Measurements from ENCODE around the gene ATG3. TPM values are rescaled to one million over a fixed set of nuclear protein-coding genes. Genes with fewer than 3 reads are reported as not detected.

ATG3 gene
- polyA plus RNA-seq (ENCODE audit: insufficient read length in 4 of 4) = 10 to 100 TPM; 44.7 to 59.0 (median 47.6) TPM

DNA sequence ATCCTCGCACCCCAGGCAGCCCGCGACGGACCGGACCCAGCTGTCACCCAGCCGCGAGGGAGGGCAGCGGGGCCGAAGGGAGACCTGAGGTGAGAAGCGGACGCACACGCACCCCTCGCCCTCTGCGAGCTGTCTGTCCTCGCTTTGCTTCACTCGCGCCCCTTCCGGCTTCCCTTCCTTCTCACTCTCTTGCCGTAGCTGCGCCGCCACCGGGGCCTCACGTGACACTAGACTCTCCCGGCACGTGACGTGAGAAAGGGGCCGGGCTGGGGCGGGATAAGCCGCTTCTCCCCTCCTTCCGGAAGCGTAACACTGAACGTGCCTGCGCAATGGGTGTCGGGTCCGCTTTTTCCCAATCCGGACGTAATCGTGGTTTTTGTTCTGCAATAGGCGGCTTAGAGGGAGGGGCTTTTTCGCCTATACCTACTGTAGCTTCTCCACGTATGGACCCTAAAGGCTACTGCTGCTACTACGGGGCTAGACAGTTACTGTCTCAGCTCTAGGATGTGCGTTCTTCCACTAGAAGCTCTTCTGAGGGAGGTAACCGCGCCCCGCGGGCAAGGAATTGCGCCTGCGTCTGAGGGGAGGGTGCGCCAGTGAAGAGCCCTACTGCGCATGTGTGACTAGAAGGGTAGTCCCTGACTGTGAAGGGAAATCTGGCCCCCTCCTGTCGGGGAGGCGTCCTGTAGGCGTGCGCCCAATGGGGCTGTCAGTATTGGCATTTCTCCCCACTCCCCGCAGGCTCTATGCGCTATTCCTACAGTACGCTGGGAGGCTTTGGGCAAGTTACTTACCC is at the start of gene ATG3, which contains the start of gene SLC35A5:
TSS of gene ATG3 (minus strand) at position 229 of the 796 bp plus-strand sequence. CDS start 434 bp downstream, outside the sequence.
TSS of gene SLC35A5 (plus strand) at position 312 of the 796 bp plus-strand sequence. CDS start 1,359 bp downstream, outside the sequence.
- peak; percentile 96 to 100 (median 98) for DNase-seq (ENCODE audit: low read depth in 4 of 4, low spot score in 2 of 4)

DNA sequence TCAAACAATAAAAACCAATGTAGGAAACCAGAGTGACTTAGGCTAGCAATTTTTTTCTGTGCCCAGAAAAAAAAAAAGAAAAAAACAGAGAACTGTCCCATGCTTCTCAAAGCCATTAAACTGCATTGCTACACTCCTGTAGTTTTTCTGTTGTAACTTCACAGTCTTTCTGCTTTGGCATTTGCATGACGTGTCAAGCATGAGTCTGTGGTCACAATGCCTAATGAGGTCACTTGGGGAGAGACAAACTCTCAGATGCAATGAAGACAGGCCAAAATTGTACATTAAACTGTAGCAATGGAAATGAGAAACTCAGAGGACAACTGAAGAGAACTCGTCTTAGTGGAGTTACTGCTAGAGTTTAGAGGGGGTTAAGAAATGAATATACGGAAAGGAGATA is 48.4 kb upstream of the ATG3 start:
- no peak for DNase-seq (ENCODE audit: low read depth in 4 of 4, low spot score in 2 of 4)

DNA sequence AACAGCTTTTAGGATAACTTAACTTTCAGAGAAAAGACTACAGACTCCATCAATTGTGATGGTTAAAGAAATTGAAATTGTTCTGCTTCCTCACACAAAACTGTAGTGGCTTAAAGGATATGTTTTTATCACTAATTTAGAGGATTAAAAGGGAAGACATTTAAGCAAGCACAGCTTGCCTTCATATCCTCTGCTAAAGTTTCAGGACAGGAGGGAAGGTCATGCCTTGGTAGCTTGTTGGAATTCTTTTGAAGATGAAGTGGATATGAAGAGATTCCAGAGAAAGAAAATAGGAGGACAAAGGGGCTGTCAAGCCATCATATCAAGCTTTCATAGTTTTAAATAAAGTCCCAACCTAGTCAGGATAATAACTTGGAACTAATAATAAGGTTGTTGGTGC is 46.1 kb upstream of the ATG3 start:
- peak in 1 of 4 donors; percentile 19 for DNase-seq (ENCODE audit: low read depth in 4 of 4, low spot score in 2 of 4)

GRCh38 chr3:112606098-112606497 is 44.3 kb upstream of the ATG3 start:
- DNase-seq (ENCODE audit: low read depth in 4 of 4, low spot score in 2 of 4) = no peak

- DNase-seq (ENCODE audit: low read depth in 4 of 4, low spot score in 2 of 4) = no peak
Observed at GRCh38 chr3:112605285-112605684, 43.5 kb upstream of the ATG3 start.

GRCh38 chr3:112604536-112604935 is 42.8 kb upstream of the ATG3 start:
- no peak for DNase-seq (ENCODE audit: low read depth in 4 of 4, low spot score in 2 of 4)

DNA sequence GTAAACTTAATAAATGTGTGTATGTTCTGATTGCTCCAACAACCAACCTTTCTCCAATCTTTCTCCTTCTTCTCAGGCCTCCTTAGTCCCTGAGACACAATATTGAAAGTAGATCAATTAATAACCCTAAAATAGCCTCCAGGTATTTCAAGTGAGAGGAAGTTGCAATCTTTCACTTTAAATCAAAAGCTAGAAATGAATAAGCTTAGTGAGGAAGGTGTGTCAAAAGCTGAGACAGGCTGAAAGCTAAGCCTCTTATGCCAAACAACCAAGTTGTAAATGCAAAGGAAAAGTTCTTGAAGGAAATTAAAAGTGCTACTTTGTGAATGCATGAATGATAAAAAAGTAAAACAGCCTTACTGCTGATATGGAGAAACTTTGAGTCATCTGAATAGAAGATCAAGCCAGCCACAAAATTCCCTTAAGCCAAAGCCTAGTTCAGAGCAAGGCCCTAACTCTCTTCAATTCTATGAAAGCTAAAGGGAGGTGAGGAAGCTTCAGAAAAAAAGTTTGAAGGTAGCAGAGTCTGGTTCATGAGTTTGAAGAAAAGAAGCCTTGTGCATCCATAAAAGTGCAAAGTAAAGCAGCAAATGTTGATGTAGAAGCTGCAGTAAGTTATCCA is 40.6 kb upstream of the ATG3 start:
- no peak for DNase-seq (ENCODE audit: low read depth in 4 of 4, low spot score in 2 of 4)

DNA sequence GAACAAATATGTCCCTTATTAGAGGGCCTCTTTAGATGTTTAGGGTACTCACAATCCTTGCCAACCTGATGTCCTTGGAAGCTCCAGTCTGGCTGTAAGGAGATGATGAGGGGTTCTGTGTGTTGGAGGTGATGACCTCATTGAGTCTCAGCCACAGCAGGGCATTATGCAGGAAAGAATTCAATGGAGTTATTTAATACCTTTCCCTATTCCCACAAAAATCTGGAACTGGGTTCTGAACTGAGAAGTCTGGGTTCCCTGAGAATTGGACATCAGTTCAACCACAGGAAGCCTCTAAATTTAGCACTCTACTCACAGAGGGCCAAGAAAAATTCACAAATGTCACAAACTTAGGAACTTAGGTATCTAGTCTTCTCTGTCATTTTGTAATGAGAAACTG is 37.0 kb upstream of the ATG3 start:
- DNase-seq (ENCODE audit: low read depth in 4 of 4, low spot score in 2 of 4) = no peak

GRCh38 chr3:112597945-112598344 is 36.2 kb upstream of the ATG3 start:
- DNase-seq (ENCODE audit: low read depth in 4 of 4, low spot score in 2 of 4) = no peak

DNA sequence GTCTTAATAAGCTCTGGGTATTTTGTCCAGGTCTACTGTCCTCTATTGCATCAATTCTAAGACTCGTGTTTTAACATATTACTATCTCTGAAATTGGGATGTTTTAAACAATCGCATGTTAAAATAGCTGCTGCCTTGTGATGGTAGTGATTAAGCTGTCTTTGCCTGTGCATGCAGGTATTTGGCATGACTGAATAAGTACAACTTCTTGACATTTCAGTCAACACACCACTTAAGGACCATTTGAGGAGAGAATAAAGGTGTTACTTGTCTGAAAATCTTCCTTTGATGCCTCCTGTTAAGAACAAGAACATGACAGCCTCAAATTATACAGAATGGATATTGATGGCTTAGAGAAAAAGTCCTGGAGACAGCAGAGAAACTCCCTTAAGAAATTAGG is 33.1 kb upstream of the ATG3 start:
- DNase-seq (ENCODE audit: low read depth in 4 of 4, low spot score in 2 of 4) = no peak

GRCh38 chr3:112593258-112593657 is 31.5 kb upstream of the ATG3 start:
- no peak for DNase-seq (ENCODE audit: low read depth in 4 of 4, low spot score in 2 of 4)

DNA sequence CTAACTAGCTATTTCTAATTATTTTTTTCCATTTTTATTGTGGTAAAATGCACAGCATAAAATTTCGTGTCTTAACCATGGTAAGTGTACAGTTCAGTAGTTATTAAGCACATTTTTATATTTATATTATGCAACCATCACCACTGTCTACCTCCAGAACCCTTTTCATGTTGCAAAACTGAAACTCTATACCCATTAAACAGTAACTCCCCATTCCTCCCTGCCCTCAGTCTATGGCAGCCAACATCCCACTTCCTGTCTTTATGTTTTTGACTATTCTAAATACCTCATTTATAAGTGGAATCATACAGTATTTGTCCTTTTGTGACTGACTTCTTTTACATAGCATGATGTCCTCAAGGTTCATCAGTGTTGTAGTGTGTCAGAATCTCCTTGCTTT is 25.6 kb upstream of the ATG3 start:
- no peak for DNase-seq (ENCODE audit: low read depth in 4 of 4, low spot score in 2 of 4)

DNA sequence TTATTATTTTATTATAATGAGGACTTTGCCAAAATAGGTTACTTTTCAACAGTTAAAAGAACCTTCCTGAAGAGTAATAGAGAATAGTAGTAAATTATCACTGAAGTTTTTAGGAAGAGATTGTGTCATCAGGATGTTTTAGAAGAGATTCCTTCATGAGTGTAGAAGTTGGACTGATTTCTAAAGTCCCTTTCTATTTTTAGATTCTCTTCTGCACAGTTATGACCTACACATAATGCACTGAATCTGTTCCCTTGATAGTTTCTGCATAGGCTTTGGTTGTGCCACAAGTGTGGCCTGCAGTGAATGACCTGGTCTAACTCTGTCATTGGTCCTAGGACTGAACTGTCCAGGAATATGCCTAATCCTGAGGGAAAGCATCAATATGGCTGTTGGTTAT is 24.0 kb upstream of the ATG3 start:
- no peak for DNase-seq (ENCODE audit: low read depth in 4 of 4, low spot score in 2 of 4)

GRCh38 chr3:112583105-112583504 is 21.3 kb upstream of the ATG3 start:
- no peak for DNase-seq (ENCODE audit: low read depth in 4 of 4, low spot score in 2 of 4)

GRCh38 chr3:112582244-112582874 is 20.6 kb upstream of the ATG3 start:
- peak in 3 of 4 donors; percentile 17 to 33 (median 24) for DNase-seq (ENCODE audit: low read depth in 4 of 4, low spot score in 2 of 4)

- DNase-seq (ENCODE audit: low read depth in 4 of 4, low spot score in 2 of 4) = no peak
Observed at GRCh38 chr3:112579697-112580096, 17.9 kb upstream of the ATG3 start.

GRCh38 chr3:112579232-112579631 is 17.5 kb upstream of the ATG3 start:
- DNase-seq (ENCODE audit: low read depth in 4 of 4, low spot score in 2 of 4) = no peak

DNA sequence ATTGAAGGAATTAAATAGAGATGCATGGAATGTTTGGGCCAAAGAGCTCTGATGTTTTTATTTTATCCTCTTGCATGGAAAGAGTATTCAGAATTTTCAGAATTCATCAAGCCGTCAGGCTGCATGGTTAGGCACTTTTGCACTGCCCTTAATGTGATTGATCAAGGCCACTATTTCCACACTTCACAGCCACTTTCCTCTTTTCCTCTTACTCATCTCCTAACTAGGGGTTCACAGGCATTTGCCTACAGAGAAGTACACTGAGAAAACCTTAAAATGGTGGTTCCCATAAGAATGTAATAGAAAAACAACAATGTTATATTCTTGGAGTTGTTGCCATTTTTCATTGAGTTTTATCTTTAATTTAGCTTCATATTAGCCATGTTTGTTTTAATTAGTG is 10.9 kb upstream of the ATG3 start:
- DNase-seq (ENCODE audit: low read depth in 4 of 4, low spot score in 2 of 4) = no peak

DNA sequence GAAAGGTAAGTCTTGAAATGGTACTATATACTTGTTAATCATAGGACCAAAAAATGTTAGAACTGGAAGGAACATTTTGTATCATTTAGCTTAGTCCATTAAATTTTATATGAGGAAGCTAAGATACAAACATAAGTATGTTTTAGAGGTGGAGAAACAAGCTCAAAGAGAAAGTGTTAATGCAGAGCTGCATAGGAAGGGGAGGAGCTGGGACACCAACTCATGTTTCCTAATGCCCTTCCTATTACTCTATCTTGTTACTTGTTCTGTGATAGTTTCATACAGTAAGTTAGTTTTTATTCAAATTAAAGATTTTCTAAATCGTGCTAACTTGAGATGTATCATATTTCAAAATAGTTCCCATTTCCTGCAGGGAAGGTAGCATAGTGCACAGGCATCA is 7.5 kb upstream of the ATG3 start:
- DNase-seq (ENCODE audit: low read depth in 4 of 4, low spot score in 2 of 4) = no peak

DNA sequence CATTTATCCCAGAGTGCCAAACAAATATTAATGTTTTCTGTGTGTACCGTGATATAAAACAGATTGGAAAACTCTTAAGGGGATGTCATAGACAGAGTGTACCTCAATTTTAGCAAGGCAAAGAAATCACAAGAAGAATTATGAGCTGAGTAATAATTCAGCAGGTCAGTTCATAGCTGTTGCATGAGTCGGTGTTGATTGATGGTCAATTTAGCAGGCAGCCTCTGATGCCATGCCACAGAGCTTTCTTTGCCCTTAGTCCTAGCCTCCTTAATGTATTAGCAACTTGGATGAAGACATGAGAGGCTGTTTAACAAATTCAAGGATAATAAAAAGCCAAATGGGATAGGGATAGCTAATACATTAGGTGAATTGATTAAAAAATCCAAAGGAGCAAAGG is 6.9 kb upstream of the ATG3 start:
- DNase-seq (ENCODE audit: low read depth in 4 of 4, low spot score in 2 of 4) = no peak

- no peak for DNase-seq (ENCODE audit: low read depth in 4 of 4, low spot score in 2 of 4)
Observed at GRCh38 chr3:112564940-112565305, 3.2 kb upstream of the ATG3 start.
